ENCODE results near the gene NDST1. TPM values are rescaled to one million over a fixed set of nuclear protein-coding genes. Genes with fewer than 3 reads are reported as not detected.

Gene NDST1
- total RNA-seq, 1 donor from 2014 or later: 57.9 TPM

DNA sequence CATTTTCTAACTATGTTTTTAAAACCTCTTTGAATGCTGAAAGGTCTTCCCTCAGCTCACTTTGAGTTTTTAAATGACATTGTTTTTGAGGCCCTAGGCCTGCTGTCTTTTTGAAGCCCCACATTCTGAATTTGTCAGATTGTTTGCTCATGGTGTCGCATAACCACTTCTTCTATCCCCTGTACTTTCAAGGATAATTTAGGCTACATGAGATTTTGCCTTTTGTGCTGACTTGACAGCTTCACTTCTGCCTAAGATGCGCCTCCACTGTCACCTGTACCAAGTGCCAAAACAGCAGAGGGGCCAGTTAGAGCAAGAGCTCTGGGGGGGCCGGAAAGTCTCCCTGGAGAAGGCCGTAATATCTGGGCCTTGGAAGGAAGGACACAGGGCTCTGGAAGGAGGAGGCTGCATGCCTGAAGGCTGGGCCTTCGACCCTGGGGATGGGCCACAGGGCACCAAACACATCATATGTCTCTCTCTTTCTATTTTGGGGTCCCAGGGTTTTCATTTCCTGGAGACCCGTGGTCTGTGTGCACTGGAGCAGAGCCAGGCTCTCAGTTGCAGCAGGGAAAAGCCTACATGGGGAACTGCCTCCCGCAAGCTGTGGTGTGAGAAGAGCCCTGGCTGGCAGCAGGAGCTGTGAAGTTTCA lies 49.1 kb downstream of the NDST1 start:
- DNase-seq (no peak), ATAC-seq (no peak)
- intact Hi-C loops (cut with micrococcal nuclease): no loop called here

DNA sequence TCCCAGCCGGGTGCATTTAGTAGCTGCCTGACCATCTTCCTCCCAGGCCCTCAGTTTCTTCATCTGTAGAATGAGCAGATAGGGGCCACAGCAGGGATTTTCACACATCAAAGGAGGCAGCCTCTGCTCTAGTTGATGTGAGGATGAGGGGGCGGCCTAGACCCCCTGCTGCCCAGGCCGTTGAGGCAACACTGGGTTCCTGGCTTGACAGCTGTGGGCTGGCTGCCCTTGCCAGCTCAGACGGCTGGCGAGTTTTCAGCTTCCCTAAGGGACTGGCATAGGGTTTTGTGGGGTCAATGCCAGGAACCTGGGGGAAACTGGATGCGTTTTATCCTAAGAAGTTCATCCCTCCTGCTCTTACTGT lies 49.6 kb downstream of the NDST1 start:
- intact Hi-C loops (cut with micrococcal nuclease): no loop called here
- no peak for ATAC-seq

DNA sequence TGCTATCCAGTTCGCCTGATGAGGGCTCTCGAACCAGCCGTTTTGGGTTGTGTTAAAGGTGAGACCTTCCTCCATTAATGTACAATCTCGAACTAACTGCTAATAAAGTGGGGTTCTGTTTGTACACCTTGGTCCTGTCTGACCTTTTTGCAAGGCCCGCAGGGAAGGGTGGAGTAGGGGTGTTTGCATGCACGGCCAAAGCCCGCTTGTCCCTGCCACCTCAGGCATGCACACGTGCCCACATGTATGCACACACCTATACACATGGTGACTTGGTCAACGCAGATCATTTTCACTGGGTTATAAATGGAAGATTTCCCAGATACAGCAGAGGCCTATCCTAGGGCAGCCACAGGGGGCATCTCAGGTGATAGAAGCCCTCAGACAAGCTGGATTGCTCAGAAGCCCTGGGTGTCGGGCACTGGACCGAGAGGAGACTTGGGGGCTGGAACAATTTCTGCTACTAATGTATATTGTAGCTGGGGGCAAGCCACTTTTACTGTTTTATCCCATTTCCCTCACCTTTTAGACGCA lies 50.2 kb downstream of the NDST1 start:
- DNase-seq (no peak), ATAC-seq (no peak)
- intact Hi-C loops (cut with micrococcal nuclease): no loop called here

More for the DNA sequence above, 49.6 kb downstream of the NDST1 start:
- no peak for DNase-seq

DNA sequence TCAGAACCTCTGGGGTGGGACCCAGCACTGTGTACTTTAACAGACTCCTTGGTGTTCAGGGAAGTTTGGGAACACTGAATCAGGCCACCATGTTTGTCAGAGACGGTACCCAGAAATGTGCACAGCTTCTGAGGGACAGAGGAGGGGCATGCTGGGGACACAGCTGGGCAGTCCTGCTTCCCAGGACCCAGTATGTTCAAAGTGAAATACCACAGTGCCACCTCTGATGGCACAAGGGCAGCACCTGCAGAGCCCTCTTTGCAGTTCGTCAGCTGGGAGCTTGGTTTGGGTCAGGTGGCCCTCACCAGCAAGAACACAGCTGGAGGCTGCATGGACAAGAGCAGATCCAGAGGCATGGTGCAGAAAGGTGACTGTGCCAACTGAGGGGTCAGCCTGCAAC lies 51.2 kb downstream of the NDST1 start:
- no peak for ATAC-seq
- no peak for DNase-seq

DNA sequence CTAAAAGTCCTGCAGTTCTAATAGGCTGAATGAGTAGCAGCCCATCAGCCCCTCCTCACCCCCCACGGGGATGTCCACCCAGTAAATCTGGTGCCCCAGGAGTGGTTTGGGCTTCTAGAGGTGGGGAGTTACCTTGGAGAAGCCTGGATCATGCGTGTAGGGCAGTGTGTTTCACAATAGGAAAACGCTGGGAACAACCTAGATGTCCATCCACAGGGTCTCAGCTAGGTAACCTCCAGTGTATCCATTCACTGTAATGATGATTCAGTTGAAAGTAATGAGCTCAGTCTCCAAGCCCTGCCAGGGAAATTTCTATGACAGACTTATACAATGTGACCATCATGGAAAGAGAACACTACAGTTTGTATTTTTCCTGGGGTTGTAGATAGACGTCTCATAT lies 51.8 kb downstream of the NDST1 start:
- ATAC-seq: no peak

More for the DNA sequence above, 51.2 kb downstream of the NDST1 start:
- intact Hi-C loops (cut with micrococcal nuclease): no loop called here

DNA sequence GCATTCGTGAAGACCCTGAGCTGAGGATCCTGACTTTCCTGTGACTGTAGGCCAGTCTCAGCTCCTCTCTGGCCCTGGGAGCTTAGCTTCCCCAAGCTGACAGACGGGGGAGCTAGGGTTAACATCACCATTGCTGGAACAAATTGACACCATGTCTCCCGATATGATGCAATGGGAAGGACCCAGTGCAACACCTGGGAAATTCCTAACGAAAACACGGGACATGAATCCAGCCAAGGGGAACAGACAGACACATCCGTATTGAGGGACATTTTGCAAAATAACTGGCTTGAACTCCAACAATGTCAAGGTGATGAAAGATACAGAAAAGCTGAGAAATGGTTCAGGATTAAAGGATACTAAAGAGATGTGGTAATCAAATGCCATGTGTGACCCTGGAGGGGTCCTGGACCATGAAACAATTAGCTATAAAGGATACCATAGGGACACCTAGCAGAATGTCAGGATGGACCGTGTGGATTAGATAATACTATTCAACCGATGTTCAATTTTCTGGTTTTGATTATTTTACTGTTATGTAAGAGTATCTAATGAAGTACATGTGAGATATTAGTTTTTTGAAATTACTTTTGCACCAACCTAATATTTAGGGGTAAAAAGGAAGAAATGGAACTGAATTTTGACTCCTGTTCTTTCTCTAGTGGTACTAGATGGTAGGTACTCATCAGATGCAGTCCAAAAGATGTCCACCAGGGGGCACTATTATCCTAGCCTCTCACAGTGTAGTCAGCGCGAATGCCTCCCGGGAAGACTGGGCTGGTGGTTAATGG lies 52.7 kb downstream of the NDST1 start:
- ATAC-seq (peak; percentile 87), DNase-seq (peak; percentile 61)
- intact Hi-C loops (cut with micrococcal nuclease): loop anchor here (10.0 kb wide), 2 partner anchors 94 to 284 kb away; partner anchors contain the start of gene IRGM

More for the DNA sequence above, 51.8 kb downstream of the NDST1 start:
- intact Hi-C loops (cut with micrococcal nuclease): loop anchor here (10.0 kb wide), 2 partner anchors 95 to 285 kb away; partner anchors contain the start of gene IRGM
- DNase-seq: no peak

DNA sequence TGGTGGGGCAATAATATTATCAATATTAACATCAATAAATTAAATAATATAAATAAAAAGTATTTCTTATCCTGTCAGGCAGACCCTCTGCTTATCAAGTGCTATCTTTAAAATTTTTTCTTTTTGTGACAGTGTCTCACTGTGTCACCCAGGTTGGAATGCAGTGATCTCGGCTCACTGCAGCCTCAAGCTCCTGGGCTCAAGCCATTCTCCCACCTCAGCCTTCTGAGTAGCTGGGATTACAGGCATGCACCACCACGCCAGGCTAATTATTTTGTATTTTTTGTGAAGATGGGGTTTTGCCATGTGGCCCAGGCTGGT lies 53.2 kb downstream of the NDST1 start:
- intact Hi-C loops (cut with micrococcal nuclease): loop anchor here (10.0 kb wide), 2 partner anchors 94 to 284 kb away; partner anchors contain the start of gene IRGM
- ATAC-seq (peak; percentile 7), DNase-seq (no peak)

DNA sequence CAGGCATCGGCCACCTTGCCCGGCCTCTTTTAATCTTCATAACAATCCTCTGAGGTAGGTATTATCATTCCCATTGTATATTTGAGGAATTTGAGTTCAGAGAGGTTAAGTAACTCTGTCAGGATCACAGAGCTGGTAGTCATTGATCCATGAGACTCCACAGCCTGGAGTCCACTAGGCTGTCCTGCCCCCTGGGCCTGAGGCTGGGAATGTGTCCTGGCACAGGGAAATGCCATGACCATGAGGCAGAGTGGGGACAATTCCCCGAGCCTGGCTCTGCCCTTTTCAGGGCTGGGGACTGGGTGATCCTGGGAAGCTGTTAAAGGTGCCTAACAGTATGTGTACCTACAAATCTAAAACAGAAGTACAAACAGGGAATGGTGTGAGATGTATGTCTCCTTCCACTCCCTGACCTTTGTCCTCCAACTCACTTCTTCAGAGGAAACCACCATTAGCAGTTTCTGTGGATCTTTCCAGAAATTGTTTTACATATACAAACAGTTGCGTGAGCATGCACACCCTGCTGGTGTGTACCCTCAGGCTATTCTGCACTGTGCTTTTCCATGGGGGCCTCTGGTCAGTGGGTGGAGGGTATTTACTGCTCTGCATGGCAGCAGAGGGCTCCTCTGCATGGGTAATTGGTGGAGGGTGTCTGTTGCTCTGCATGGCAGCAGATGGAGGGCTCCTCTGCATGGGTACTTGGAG lies 53.8 kb downstream of the NDST1 start:
- intact Hi-C loops (cut with micrococcal nuclease): loop anchor here (10.0 kb wide), 2 partner anchors 93 to 283 kb away; partner anchors contain the start of gene IRGM
- no peak for DNase-seq

DNA sequence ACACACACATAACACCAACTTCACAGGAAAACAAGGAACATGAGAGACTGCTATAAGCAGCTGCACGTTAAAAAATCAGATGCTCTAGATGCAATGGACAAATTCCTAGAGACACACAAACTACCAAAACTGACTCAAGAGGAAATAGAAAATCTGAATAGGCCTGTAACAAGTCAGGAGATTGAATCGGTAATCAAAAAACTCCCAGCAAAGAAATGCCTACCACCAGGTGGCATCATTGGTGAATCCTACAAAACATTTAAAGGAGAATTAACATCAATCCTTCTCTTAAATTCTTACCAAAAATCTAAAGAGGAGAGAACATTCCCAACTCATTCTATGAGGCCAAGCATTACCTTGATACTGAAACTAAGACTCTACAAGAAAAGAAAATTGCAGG lies 54.9 kb downstream of the NDST1 start:
- no peak for DNase-seq
- no peak for ATAC-seq
- intact Hi-C loops (cut with micrococcal nuclease): loop anchor here (10.0 kb wide), 2 partner anchors 92 to 282 kb away; partner anchors contain the start of gene IRGM

More for the DNA sequence above, 53.8 kb downstream of the NDST1 start:
- ATAC-seq: no peak

DNA sequence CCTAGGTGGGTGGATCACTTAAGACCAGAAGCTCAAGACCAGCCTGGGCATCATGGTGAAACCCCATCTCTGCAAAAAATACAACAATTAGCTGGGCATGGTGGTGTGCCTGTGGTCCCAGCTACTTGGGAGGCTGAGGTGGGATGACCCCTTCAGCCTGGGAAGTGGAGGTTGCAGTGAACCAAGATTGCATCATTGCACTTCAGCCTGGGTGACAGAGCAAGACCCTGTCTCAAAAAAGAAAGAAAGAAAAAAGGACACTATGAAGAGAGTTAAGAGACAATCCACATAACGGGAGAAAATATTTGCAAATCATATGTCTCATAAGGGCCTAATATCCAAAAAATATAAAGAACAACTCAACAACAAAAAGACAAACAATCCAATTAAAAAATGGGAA lies 57.9 kb downstream of the NDST1 start:
- intact Hi-C loops (cut with micrococcal nuclease): loop anchor here (10.0 kb wide), 2 partner anchors 89 to 279 kb away; partner anchors contain the start of gene IRGM
- DNase-seq: no peak
- ATAC-seq: no peak

DNA sequence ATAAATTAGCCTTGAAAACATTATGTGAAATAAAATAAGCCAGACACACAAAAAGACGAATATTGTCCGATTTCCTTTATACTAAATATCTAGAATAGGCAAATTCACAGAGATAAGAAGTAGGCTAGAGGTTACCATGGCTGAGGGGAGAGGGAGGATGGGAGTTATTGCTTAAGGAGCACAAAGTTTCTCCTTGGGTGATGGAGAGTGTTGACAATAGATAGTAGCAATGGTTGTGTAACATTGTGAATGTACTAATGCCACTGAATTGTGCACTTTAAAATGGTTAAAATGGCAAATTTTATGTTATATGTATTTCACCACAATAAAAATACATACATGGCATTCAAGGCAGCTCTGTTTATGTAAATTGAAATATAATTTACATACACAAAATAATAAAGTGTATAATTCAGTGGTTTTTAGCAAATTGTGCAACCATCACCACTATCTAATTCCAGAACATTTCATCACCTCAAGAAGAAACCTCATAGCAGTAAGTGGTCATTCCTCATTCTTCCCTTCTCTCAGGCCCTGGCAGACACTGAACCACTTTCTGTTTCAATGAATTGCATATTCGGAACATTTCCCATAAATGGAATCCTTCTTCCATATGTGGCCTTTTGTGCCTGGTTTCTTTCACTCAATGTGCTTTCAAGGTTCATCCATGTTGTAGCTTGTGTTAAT lies 59.2 kb downstream of the NDST1 start:
- ATAC-seq (peak; percentile 89), DNase-seq (no peak)
- intact Hi-C loops (cut with micrococcal nuclease): loop anchor here (10.0 kb wide), 2 partner anchors 88 to 278 kb away; partner anchors contain the start of gene IRGM

DNA sequence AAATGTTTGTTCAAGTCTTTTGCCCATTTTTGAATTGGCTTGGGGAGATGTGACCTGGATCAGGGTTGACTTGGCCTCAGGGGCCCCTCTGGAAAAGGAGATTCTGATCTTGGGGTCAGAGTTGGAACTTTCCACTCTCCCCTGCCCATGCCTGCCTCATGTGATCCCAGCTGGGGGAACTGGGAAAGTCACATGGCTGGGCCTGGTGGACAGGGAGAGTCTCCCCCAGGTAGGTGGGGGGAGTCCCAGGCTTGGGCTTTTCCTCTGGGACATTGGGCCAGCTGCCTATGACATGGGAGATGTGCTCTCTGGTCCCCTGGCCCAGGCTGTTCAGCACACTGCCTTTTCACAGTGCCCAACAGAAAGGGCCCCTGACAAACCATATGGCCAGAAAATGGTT lies 60.7 kb downstream of the NDST1 start:
- DNase-seq (no peak), ATAC-seq (no peak)
- intact Hi-C loops (cut with micrococcal nuclease): loop anchor here (10.0 kb wide), 2 partner anchors 86 to 276 kb away; partner anchors contain the start of gene IRGM

DNA sequence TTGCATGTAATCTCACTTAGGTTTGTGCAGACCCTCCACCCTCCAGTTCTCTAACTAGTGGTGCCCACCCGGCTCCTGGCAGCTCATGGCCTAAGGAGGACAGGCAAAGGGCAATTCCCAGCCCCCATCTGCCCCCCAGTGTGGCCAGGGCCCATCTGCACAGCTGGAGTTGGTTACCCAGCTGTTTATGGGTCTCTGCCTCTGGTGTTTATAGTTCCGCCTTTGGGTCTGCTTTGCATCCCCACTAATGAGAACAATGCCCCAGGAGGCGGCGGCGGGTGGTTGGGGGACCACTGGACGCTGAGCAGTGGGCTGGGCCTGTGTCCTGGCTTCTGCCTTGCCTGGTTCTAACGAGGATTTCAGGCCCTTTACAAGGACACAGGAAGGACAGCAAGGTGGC lies 62.4 kb downstream of the NDST1 start:
- DNase-seq: no peak
- intact Hi-C loops (cut with micrococcal nuclease): no loop called here
- ATAC-seq: no peak

DNA sequence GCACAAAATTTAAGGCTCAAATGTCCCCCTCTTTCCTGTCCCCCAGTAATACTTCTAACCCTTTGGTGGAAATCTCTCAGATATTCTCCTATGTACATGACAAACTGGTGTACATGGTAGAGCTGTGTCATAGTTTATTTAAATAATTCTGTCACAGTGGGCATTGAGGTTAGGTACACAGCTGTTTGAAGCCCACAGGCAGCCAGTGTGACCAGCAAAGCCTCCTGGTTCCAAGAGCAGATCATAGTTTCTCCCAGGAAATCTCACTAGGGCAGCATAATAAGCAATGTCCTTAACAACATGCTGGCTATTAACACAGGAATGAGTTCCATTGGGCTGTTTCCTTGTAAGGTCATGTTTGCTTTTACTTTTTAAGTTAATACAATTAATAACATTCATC lies 63.9 kb downstream of the NDST1 start:
- ATAC-seq: no peak
- no peak for DNase-seq
- intact Hi-C loops (cut with micrococcal nuclease): no loop called here

DNA sequence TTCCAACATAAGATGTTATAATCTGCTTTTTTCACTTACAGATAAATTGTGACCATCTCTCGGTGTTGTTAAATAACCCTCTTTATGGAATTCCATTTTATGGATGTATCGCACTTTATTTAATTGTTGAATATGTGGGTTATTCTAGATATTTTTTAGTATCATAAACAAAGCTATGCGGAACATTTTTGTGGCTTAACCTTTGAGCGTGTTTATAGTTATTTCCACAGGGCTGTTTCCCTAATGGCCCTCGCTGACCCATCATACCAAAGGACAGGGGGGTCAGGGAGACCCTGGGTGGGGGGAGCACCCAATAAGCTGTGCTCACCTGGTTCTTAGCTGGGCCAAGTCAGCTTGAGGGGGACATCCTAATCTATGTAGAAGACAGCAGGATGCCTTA lies 65.3 kb downstream of the NDST1 start:
- no peak for DNase-seq

DNA sequence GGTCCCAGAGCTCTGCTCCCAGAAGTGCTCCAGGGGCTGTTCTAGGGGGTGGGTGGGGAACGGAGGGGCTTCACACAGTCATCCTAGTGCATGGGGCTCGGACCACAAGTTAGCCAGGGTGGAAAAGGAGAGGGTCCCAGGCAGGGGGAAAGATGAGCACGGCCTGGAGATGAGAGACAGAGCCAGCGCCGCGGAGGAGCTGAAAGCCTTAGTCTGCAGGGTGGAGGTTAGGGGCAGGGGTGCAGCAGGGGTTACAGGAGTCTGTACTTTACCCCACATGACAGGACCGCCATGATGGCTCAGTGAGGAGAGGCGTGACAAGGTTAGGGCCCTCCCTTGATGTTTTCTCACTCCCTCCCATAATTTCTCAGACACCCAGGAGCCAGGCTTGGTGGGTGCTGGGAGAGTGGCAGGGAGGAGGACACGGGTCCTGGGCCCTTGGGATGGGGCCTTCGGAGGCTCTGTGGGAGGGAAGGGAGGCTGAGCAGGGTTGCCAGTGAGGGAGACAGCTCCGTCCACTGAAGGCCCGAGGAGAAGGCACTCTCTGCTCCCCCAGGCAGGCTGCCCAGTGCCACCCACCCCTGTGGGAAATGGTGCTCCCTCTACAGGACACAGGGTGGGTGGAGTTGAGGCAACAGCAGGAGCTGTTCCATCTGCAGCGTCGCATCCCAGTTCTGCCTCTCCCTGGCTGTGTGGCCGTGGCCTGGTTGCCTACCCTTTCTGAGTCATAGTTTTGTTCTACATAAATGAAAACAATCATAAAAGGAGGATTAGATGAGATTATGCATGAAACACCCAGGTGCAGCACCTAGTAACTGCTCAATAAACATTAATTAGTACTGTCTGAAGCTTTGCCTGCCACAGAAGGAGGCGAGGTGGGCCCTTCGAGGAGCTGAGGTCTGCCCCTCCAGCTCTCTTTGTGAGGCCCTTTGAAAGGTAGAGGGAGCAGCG lies 66.2 kb downstream of the NDST1 start:
- intact Hi-C loops (cut with micrococcal nuclease): no loop called here
- no peak for ATAC-seq

More for the DNA sequence above, 65.3 kb downstream of the NDST1 start:
- ATAC-seq: no peak
- intact Hi-C loops (cut with micrococcal nuclease): no loop called here

DNA sequence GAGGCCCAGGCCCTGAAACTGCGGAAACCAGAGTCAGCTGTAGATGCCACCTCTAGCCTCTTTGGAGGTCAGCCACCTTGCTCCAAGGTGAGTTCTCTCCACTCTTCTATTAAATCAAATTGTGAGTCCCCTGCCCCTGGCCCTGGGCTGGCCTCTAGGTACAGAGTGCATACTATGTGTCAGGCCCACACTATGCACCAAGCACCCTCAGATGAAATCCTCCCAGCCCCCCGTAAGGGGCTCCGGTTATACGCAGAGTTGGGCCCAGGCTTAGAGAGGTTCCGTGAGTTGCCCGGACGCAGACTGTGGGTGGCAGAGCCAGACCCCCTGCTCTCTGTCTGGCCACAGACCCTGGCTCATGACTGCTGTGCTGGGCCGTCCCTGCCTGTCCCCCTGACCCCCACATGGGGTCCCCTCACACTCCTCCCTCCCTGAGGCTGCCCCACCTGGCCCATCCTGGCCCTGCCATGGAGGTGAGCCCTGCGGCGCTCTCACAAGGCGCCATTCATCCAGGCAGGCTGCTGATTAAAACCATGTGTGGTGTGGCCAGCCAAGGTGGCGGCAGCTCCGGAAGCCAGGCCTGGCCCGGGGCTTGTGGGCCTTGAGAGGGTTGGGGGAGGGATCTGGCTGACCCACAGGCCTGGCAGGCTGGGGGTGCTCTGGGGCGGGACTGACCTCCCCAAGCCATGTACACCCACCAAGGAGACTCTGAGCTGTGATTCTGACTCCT lies 67.1 kb downstream of the NDST1 start:
- ATAC-seq: no peak
- intact Hi-C loops (cut with micrococcal nuclease): no loop called here

More for the DNA sequence above, 66.2 kb downstream of the NDST1 start:
- DNase-seq: no peak

More for the DNA sequence above, 67.1 kb downstream of the NDST1 start:
- DNase-seq: no peak
